Measurements from ENCODE around the gene POLR1D.

POLR1D gene

DNA sequence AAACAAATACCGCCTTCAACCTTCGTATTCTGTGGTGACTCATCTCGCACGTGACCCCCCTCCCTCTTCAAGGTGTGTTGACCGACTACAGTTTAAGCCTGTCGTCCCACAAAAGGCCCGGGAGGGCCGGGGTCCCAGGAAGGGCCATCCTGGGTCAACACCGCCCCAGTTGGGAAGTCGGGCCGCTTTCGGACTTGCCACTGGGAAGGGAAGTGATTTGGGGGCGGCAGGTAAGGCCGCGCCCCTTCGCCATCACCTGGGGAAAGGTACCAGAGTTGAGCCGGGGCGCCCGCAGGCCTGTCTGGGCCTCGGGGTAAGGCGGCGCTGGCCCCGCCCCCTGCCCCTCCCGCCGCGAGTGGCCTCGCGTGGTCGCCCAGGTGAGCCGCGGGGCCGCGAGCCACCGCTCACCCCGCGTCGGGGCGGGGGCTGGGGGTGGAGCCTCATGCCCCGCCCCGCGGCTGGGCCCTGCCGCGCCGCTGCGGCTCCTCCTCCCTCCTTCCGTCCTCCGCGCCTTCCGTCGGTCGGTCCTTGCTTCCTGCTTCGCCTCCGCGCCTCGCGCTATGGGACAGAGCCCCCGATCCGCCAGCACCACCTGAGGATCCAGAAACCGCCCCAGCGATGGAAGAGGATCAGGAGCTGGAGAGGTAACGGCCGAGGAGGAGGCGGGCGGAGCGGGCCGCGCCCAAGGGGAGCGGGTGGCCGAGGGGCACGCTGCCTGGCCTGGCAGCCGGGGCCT is at the start of gene POLR1D:
Gene POLR1D, plus strand, starts transcription at position 527 of the 736 bp plus-strand sequence. Its CDS starts 92 bp downstream, at position 619.
- DNase-seq: peak; percentile 93

DNA sequence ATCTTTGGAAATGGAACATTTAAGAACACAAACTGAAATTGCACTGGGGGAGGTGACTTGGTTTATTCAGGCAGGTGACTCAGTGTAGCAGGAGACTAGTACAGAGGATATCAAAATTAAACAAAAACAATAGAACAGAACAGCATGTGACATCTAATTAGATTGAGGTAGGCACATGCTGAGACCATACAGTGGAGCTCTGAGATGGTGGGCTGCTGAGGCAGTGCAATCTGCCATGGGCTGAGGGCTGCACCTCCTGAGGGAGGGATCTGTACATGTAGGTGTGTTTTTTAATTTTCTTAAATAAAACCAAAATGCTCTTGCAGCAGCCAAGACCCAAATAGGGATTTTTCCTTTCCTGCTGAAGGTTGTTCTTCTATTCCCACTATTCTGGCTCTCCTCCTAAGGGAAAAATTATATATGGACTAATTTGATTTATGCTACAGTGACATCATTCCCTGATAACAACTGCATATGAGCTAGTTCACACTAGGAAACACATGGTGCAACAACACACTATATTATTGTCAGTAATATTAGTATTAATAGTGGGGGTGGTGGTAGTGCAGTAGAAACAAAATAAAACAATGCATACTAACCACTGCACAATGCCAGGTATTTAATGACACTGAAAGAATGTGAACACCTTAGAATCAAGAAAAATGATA is 49.3 kb upstream of the POLR1D start:
- DNase-seq: no peak

- DNase-seq: peak; percentile 15
Measured at GRCh38 chr13:27573265-27573664, 48.4 kb upstream of the POLR1D start.

DNA sequence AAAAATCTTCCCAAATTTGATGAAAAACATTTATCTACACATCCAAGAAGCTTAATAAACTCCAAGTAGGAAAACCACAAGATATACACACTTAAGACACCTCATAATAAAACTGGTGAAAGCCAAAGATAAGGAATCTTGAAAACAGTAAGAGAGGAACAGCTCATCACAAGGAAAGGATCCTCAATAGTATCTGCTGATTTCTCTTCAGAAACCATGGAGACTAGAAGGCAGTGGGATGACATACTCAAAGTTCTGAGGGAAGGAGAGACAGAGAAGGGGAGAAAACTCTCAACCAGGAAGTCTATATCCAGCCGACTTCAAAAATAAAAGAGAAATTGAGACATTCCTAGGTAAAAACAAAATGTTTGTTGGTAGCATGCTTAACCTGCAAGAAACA is 47.0 kb upstream of the POLR1D start:
- no peak for DNase-seq

- DNase-seq: no peak
Measured at GRCh38 chr13:27578121-27579030, 43.3 kb upstream of the POLR1D start.

DNA sequence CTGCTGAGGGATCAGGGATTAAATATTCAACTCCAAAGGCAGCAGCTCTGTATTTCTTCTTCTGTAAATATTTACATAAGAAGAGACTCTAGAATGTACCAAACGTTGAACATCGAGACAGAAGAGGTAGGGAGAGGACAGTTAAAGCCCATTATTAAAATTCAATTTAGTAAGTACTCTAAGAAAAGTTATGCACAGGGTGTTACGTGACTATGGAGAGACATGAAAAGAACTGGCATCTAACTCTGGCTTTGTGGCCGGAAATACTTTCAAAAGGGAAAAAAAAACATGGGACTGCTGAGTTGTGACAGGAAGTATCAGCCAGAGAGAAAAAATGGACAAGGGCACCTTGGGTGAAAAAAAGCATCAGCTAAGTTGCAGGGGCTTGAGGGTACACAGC is 38.0 kb upstream of the POLR1D start:
- peak; percentile 54 for DNase-seq

DNA sequence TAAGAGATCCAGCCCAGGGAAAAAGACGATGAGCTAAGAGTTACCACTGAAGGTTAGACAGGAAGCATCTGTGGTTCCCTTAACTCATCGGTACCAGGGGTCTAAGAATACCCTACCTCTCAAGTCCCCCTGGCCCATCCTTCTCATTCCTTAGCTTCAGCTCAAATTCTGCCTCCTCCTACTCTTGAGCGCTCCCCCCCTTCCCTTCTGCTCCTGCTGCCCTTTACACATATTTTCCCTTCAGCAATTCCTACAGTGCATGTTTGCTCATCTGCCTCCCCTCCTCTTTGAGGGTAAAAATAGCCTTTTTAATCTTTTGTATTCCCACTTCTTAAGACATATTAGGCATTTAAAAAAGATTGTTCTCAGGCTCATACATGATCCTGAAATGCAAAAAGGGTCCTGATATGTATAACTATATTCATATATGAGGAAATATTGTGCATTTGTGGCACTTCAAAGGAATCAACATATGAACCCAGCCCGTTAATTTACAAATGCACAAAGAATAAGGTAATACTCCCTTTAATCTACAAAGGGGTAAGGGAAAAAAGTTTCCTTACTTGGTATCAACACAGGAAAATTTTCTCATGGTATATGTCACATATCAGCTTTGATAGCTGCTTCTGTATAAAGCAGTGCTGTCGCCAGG is 34.5 kb upstream of the POLR1D start:
- DNase-seq: no peak

DNA sequence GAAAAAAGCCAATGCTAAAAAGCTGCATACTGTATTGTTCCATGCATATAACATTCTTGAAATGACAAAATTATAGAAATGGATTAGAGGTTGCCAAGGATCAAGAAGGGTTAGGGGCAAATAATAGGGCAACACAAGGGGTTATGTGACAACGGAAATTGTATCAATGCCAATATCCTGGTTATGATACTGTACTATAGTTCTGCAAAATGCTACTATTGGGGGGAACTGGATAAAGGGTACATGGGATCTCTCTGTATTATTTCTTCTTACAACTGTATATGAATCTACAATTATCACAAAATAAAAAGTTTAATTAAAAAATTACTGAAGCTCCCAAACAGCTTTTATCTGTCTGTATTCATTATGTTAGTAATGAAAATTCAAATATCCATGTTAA is 33.3 kb upstream of the POLR1D start:
- DNase-seq: no peak

GRCh38 chr13:27592865-27593264 is 28.8 kb upstream of the POLR1D start:
- no peak for DNase-seq

DNA sequence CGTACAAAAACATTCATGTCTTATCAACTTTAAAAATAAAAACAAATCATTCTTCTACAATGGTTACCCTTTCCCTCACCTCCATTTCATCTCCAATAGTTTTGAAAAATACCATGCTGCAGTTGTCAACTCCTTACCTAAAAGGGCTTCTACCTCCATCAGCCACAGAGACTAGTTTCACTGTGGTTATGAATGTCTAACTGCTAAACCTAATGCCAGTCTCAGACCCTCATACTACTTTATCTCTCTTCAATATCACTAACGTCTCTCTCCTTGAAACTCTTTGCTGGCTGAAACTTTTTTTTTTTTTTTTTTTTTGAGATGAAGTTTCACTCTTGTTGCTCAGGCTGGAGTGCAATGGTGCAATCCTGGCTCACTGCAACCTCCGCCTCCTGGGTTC is 28.4 kb upstream of the POLR1D start:
- DNase-seq: no peak

DNA sequence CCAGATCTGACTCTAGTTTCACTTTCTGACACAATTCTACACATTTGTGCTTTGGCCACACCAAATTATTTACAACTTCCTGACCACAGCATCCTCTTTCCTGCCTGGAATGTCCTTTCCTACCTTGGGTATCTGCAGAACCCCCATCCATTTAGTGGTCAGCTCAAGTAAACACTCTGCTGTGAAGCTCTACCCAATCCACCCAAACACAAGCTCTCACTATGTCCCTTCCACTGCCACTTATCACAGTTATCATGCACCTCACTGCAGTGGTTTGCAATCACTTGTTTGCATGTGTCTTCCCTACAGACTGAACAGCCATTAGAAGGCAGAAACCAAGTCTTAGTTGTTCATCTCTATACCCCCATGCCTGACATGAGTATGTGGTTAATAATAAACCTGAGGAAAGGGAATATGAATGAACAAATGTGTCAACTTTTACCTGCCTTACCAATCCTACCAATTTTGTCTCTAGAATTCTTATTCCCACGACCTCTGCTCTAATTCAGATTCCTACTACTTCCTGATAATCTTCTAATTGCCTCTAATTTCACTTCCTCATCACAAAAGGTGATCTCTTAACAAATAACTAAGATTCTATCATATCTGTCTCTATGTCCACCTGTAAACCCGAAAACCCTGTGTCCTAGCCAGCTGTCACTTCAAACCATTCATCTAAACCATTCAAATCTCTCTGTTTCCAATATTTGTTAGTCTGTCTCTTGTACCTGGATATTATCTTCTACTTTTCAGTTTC is 26.5 kb upstream of the POLR1D start:
- peak; percentile 81 for DNase-seq

- no peak for DNase-seq
Measured at GRCh38 chr13:27599096-27599495, 22.6 kb upstream of the POLR1D start.

- DNase-seq: peak; percentile 94
Measured at GRCh38 chr13:27599845-27600553, 21.7 kb upstream of the POLR1D start.

DNA sequence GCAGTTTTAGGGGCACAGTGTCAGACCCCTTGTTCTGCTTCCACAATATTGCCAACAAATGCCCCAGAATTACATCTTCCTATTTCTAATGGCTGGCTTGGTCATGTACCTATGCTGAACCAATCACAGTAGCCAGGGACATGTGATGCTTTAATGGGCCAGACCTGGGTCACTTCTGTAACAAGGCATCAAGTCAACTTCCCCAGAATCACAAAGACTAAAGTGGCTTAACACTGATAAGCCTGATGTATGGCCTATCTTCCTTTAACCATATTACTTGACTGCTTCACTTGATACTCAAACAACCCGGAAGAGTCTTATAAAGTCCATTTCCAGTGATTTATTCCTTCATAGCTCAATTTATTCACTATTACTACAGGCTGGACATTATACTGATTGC is 21.0 kb upstream of the POLR1D start:
- peak; percentile 75 for DNase-seq

DNA sequence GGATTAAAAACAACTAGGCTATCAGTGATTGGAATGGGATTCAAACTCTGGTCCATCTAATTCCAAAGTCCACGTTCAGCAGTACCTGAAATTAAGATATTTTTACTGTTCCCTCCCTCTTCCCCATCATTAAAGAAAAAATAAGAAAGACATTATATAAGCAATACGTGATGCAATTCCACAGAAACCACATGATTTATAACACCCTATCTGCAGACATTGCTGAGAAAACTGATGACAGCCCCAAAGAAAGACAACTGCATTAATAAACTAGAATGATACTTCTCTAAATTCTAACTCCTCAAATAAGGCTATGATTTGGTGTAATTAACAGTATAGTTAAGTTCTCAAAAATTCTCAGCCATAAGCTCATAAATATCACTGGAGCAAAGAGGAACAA is 20.5 kb upstream of the POLR1D start:
- DNase-seq: no peak

DNA sequence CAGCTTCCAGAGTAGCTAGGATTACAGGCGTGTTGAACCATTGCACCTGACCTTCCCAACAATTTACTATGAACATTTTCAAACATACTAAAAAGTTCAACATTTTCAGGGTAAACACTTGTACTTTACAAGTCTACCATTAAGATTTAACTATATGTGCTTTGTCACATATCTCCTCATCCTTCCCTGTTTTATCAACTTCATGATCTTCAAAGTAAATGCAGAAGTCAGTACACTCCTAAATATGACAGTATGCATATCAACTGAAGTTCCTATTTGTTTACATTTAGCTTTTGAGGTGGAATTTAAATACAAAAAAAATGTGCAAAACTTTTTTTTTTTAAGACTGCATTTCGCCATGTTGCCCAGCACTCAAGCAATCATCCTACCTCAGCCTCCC is 19.9 kb upstream of the POLR1D start:
- peak; percentile 53 for DNase-seq

GRCh38 chr13:27605099-27605498 is 16.6 kb upstream of the POLR1D start:
- peak; percentile 50 for DNase-seq

- peak; percentile 71 for DNase-seq
Measured at GRCh38 chr13:27605610-27606200, 16.0 kb upstream of the POLR1D start.

DNA sequence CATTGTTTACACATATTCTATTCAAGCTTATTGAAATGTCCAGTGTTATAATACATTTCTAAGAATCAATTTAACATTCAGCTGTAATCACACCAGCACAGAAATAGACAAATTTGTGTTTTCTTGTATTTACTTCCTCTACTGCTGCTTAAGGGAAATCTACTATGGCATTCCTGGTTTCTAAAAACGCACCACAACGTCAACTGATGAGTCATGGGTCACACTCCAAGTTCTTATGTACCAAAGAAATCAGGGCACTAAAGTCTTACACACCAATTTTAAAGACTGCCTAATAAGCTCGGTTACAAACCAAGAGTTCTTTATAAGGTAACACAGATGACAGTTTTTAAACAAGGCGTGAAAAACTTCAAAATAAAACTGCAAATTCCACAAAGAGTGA is 14.6 kb upstream of the POLR1D start:
- DNase-seq: no peak

DNA sequence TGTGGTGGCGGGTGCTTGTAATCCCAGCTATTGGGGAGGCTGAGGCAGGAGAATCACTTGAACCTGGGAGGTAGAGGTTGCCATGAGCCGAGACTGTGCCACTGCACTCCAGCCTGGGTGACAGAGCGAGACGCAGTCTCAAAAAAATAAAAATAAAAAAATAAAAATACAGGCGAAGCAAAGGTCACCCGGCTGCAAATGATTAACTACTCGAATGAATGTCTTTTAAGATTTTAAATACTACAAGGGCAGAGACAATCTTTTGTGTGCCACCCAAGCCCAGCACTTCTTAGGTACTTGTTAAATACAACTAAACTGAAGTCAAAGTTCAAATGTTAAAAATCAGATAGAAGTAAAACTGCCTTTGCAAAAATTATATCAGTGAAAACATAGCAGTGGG is 8.1 kb upstream of the POLR1D start:
- no peak for DNase-seq

DNA sequence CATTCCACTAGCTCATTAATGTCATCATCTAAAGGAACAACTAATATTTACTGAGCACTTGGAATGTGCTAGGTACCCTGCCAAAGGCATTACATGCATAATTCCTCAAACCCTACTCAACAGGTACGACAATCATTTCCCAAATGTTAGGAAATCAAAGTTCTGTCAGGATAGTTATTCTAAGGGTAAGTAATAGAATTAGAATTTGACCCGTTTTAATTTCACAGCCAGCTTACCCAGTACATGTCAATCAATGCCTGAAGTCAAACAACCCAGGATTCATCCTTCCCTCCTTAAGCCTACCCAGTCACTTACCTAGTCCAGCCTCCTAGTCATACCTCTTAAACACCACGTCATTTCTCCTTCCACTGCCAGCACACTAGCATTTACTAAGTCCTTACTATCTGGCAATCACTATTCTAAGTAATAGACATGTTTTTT is 3.8 kb upstream of the POLR1D start:
- DNase-seq: no peak
